Liver (tissue), 9 donors: ENCODE data around the gene MFRP. TPM values are rescaled to one million over a fixed set of nuclear protein-coding genes. Genes with fewer than 3 reads are reported as not detected.

Experiments
- DNase-seq: peaks from one replicate; pipeline ENCODE4 v3.0.0-alpha.2; 2017; ENCODE audit warnings: low spot score
- H3K27ac ChIP-seq, 2 donors: one replicate each; pipeline ENCODE4 v1.7.0; 2013; ENCODE audit warnings: inconsistent platforms in 2 of 2, low read length in 2 of 2, control low read depth in 1 of 2, low read depth in 1 of 2, mild to moderate bottlenecking in 1 of 2
- H3K27me3 ChIP-seq, 4 donors: one replicate each; pipeline versions ENCODE4 v1.6.1 to v1.7.0; 2013; ENCODE audit warnings: low read length in 3 of 4, inconsistent platforms in 1 of 4, mild to moderate bottlenecking in 1 of 4, moderate library complexity in 1 of 4; ENCODE audit not compliant: control insufficient read depth in 4 of 4, insufficient read depth in 4 of 4
- H3K36me3 ChIP-seq, 4 donors: one replicate each; pipeline versions ENCODE4 v1.6.1 to v1.7.0; 2013; ENCODE audit warnings: low read length in 3 of 4, mild to moderate bottlenecking in 3 of 4, low read depth in 1 of 4, moderate library complexity in 1 of 4; ENCODE audit not compliant: control insufficient read depth in 4 of 4, insufficient read depth in 3 of 4
- H3K4me1 ChIP-seq, 4 donors: one replicate each; pipeline versions ENCODE4 v1.6.1 to v1.7.0; 2013; ENCODE audit warnings: low read length in 3 of 4, mild to moderate bottlenecking in 3 of 4, moderate library complexity in 1 of 4; ENCODE audit not compliant: control insufficient read depth in 4 of 4, insufficient read depth in 4 of 4
- H3K4me3 ChIP-seq, 3 donors: one replicate each; pipeline versions ENCODE4 v1.6.1 to v1.7.0; 2013; ENCODE audit warnings: low read length in 3 of 3, control low read depth in 1 of 3, low read depth in 1 of 3, mild to moderate bottlenecking in 1 of 3
- H3K9ac ChIP-seq, 2 donors: one replicate each; pipeline ENCODE4 v1.7.0; 2013; ENCODE audit warnings: low read length in 2 of 2, mild to moderate bottlenecking in 2 of 2, moderate library complexity in 2 of 2, control low read depth in 1 of 2, low read depth in 1 of 2
- H3K9me3 ChIP-seq, 4 donors: one replicate each; pipeline versions ENCODE4 v1.6.1 to v1.7.0; 2013; ENCODE audit warnings: low read length in 3 of 4; ENCODE audit not compliant: control insufficient read depth in 4 of 4
- EGR1 ChIP-seq, 2 donors: IDR thresholded peaks; 2 replicates each; pipeline ENCODE4 v1.6.1; 2016 to 2018; ENCODE audit warnings: antibody characterized with exemption in 2 of 2, low read depth in 2 of 2
- FOXA1 ChIP-seq: IDR thresholded peaks from 2 replicates; pipeline ENCODE4 v1.6.1; 2016; ENCODE audit warnings: antibody characterized with exemption
- GABPA ChIP-seq, 2 donors: IDR thresholded peaks in 1 of 2; conservative IDR thresholded peaks in 1 of 2; 2 replicates each; pipeline ENCODE4 v1.6.1; 2016; ENCODE audit warnings: antibody characterized with exemption in 2 of 2, mild to moderate bottlenecking in 1 of 2, moderate library complexity in 1 of 2
- HNF4G ChIP-seq: IDR thresholded peaks from 2 replicates; pipeline ENCODE4 v1.6.1; 2016; ENCODE audit warnings: antibody characterized with exemption
- JUND ChIP-seq, 2 donors: IDR thresholded peaks; 2 replicates each; pipeline ENCODE4 v1.6.1; 2016; ENCODE audit warnings: antibody characterized with exemption in 2 of 2
- NR2F2 ChIP-seq: IDR thresholded peaks from 2 replicates; pipeline ENCODE4 v1.6.1; 2016; ENCODE audit warnings: antibody characterized with exemption
- RAD21 ChIP-seq, 2 donors: IDR thresholded peaks; 2 replicates each; pipeline ENCODE4 v1.6.1; 2016; ENCODE audit warnings: antibody characterized with exemption in 2 of 2, mild to moderate bottlenecking in 2 of 2
- RXRA ChIP-seq, 2 donors: IDR thresholded peaks; 2 replicates each; pipeline ENCODE4 v1.6.1; 2017 to 2018; ENCODE audit warnings: antibody characterized with exemption in 2 of 2, mild to moderate bottlenecking in 1 of 2
- SP1 ChIP-seq: IDR thresholded peaks from 2 replicates; pipeline ENCODE4 v1.6.1; 2018; ENCODE audit warnings: antibody characterized with exemption, mild to moderate bottlenecking
- TAF1 ChIP-seq: conservative IDR thresholded peaks from 2 replicates; pipeline ENCODE4 v1.6.1; 2016; ENCODE audit warnings: antibody characterized with exemption, mild to moderate bottlenecking
- YY1 ChIP-seq: IDR thresholded peaks from 2 replicates; pipeline ENCODE4 v1.6.1; 2016; ENCODE audit warnings: antibody characterized with exemption, mild to moderate bottlenecking
- WGBS: extraction: QIAGEN DNeasy Blood & Tissue Kit; methylation state at CpG from one replicate; pipeline ENCODE4 v1.1.7; 2013; 5-methylcytosine and 5-hydroxymethylcytosine counted together
- polyA plus RNA-seq, 2 donors: library from polyadenylated mRNA; stranded (reverse) in 1 of 2; unstranded in 1 of 2; fragments of 200-250 nt in 1 of 2; fragments of >200 nt in 1 of 2; fragmentation: Nextera tagmentation in 1 of 2; extraction: Ambion mirVana in 1 of 2; gene quantifications; one replicate each; pipeline versions ENCODE4 v1.2.1 to v1.2.3, GENCODE V29; 2013 to 2015
- total RNA-seq, 2 donors: library from RNA; depleted of rRNA; stranded (reverse); fragments of >200 nt; gene quantifications; one replicate each; pipeline ENCODE4 v1.2.3, GENCODE V29; 2014
- TF ChIP-seq, protein P1 (sequence below): fragments of 150-350 bp; IDR thresholded peaks from 2 replicates; pipeline ENCODE4 v1.5.1; 2017; ENCODE audit warnings: improper control_type of control experiment, low read depth, low read length; ENCODE audit not compliant: missing input control
- TF ChIP-seq, protein P2 (sequence below): IDR thresholded peaks from 2 replicates; pipeline ENCODE4 v1.6.1; 2016; ENCODE audit warnings: antibody characterized with exemption
- TF ChIP-seq, protein P3 (sequence below): IDR thresholded peaks from 2 replicates; pipeline ENCODE4 v1.6.1; 2016; ENCODE audit warnings: antibody characterized with exemption, mild to moderate bottlenecking
- TF ChIP-seq, protein P4 (sequence below): IDR thresholded peaks from 2 replicates; pipeline ENCODE4 v1.6.1; 2016; ENCODE audit warnings: antibody characterized with exemption
- TF ChIP-seq, protein P5 (sequence below): IDR thresholded peaks from 2 replicates; pipeline ENCODE4 v1.6.1; 2016; ENCODE audit warnings: antibody characterized with exemption
- donor health status: healthy.
- donor health status: healthy.
- donor health status: healthy.
- donor health status: healthy.
- donor health status: healthy.

MFRP gene
- total and polyA plus RNA-seq, 4 donors, result not detected

DNA sequence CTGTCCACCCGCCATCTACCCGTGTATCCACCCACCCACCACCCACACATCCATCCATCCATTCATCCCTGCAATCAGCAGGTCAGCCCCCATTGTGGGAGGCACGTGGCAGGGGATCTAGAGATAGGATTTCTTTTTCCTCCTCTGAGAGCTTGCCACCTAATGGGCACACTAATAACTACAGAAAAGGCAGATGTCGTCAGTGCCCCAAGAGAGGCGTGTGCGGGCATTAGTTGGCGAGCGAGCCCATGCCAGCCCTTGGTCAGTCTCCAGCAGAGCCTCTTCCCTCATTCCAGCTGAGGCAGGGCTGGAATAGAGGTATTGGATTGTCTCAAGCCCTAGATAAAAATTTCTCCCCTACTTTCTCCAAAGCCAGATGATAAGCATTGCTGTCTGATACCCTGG lies 25.3 kb upstream of the MFRP start:
- no peaks in the 10 kb centered on the region for H3K36me3 ChIP-seq
- no peaks in the 10 kb centered on the region for H3K9me3 ChIP-seq
- TF ChIP-seq NR2F2 (no peak), RAD21 (IDR thresholded peaks at IDR 0.05) (peak; percentile 67 to 70)
- TF ChIP-seq, protein P1, sequence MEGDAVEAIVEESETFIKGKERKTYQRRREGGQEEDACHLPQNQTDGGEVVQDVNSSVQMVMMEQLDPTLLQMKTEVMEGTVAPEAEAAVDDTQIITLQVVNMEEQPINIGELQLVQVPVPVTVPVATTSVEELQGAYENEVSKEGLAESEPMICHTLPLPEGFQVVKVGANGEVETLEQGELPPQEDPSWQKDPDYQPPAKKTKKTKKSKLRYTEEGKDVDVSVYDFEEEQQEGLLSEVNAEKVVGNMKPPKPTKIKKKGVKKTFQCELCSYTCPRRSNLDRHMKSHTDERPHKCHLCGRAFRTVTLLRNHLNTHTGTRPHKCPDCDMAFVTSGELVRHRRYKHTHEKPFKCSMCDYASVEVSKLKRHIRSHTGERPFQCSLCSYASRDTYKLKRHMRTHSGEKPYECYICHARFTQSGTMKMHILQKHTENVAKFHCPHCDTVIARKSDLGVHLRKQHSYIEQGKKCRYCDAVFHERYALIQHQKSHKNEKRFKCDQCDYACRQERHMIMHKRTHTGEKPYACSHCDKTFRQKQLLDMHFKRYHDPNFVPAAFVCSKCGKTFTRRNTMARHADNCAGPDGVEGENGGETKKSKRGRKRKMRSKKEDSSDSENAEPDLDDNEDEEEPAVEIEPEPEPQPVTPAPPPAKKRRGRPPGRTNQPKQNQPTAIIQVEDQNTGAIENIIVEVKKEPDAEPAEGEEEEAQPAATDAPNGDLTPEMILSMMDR, result peak; percentile 29
- H3K4me1 ChIP-seq, result peaks cover 20 to 82% (median 62%) of the 10 kb centered on the region in 4 donors
- DNase-seq, result no peak
- WGBS, result 52% methylated on average over 8 of the region's 8 CpGs
- H3K27me3 ChIP-seq, result no peaks in the 10 kb centered on the region
- no peak overlapping the region for H3K27ac ChIP-seq
- H3K4me3 ChIP-seq, result no peak overlapping the region
- peak overlapping the region in 1 of 2 donors; percentile 7 for H3K9ac ChIP-seq

DNA sequence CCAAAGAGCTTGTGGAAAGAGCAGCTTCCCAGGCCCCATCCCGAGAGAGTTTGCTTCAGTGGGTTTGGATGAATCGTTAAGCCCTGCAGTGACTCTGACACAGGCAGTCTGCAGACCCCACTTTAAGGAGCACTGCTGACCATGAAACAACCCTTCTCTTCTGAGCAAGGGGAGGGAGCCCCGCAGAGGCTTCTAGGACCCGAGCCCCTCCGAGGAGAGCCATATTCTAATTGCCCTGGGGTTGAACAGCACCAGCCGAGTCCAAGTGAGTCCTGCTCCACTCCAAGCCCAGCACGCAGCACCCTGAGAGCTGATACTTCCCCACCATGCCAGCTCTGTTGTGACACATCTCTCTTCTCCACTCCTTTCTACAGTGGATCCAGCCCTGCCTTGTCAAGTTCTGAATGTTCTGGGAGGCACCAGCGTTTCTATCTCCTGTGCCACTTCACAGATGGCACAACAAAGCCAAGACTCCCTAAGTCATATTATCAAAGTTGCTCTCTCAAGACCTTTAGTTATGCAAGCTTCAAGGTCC lies 24.6 kb upstream of the MFRP start:
- TF ChIP-seq, protein P2, sequence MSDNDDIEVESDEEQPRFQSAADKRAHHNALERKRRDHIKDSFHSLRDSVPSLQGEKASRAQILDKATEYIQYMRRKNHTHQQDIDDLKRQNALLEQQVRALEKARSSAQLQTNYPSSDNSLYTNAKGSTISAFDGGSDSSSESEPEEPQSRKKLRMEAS, result no peak
- no peak for TF ChIP-seq NR2F2
- TF ChIP-seq JUND (IDR thresholded peaks at IDR 0.05), result no peak
- no peak for TF ChIP-seq RXRA (IDR thresholded peaks at IDR 0.05)
- no peak for DNase-seq
- H3K4me1 ChIP-seq, result peaks cover 22 to 84% (median 64%) of the 10 kb centered on the region in 4 donors
- 81% methylated on average over 8 of the region's 8 CpGs for WGBS
- no peak overlapping the region for H3K4me3 ChIP-seq
- H3K36me3 ChIP-seq, result no peaks in the 10 kb centered on the region
- no peaks in the 10 kb centered on the region for H3K9me3 ChIP-seq
- peak overlapping the region; percentile 96 to 97 for H3K27ac ChIP-seq
- H3K27me3 ChIP-seq, result no peaks in the 10 kb centered on the region
- H3K9ac ChIP-seq, result peak overlapping the region; percentile 22 to 53

DNA sequence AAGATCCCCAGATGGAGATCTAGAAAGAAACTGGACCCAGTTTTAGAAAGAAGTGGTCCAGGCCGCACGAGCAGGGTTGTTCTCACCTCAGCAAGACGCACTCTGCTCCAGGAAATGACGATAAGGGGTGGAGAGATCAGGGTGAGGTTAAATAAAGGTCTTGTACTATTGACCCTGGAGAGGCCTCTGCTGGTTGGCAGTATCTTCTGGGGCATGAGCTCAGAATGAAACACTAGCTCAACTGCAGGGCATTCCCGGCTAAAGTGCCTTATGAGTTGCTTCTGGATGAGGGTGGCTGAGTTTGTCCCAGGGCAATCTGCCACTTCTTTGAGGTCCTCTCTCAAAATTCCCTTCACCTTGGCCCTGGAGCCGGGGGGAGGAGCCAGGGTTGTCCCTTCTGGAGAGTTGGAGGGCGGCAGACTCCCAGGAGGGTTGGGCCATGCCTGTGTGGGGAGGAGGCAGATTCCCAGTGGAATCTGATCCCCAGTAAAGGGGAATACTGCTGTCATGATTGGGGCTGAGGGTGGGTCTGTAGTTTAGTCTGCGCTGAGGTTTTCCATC lies 24.1 kb upstream of the MFRP start:
- Histone ChIP-seq H3K27me3 (no peaks in the 10 kb centered on the region), H3K36me3 (no peaks in the 10 kb centered on the region), H3K4me1 (peaks cover 17 to 80% (median 60%) of the 10 kb centered on the region in 4 donors), H3K4me3 (no peak overlapping the region), H3K9ac (peak overlapping the region; percentile 22 to 53), H3K9me3 (no peaks in the 10 kb centered on the region), H3K27ac (peak overlapping the region; percentile 96 to 97)
- no peak for DNase-seq
- WGBS, result 27% methylated on average over 8 of the region's 8 CpGs
- TF ChIP-seq, protein P3, sequence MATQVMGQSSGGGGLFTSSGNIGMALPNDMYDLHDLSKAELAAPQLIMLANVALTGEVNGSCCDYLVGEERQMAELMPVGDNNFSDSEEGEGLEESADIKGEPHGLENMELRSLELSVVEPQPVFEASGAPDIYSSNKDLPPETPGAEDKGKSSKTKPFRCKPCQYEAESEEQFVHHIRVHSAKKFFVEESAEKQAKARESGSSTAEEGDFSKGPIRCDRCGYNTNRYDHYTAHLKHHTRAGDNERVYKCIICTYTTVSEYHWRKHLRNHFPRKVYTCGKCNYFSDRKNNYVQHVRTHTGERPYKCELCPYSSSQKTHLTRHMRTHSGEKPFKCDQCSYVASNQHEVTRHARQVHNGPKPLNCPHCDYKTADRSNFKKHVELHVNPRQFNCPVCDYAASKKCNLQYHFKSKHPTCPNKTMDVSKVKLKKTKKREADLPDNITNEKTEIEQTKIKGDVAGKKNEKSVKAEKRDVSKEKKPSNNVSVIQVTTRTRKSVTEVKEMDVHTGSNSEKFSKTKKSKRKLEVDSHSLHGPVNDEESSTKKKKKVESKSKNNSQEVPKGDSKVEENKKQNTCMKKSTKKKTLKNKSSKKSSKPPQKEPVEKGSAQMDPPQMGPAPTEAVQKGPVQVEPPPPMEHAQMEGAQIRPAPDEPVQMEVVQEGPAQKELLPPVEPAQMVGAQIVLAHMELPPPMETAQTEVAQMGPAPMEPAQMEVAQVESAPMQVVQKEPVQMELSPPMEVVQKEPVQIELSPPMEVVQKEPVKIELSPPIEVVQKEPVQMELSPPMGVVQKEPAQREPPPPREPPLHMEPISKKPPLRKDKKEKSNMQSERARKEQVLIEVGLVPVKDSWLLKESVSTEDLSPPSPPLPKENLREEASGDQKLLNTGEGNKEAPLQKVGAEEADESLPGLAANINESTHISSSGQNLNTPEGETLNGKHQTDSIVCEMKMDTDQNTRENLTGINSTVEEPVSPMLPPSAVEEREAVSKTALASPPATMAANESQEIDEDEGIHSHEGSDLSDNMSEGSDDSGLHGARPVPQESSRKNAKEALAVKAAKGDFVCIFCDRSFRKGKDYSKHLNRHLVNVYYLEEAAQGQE, result peak; percentile 77
- no peak for TF ChIP-seq TAF1
- TF ChIP-seq, protein P4, sequence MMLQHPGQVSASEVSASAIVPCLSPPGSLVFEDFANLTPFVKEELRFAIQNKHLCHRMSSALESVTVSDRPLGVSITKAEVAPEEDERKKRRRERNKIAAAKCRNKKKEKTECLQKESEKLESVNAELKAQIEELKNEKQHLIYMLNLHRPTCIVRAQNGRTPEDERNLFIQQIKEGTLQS, result peak; percentile 24
- TF ChIP-seq, protein P2, result peak; percentile 89
- TF ChIP-seq GABPA (IDR thresholded peaks at IDR 0.05 in 1 of 2, conservative IDR thresholded peaks at IDR 0.05 in 1 of 2), result peak in 1 of 2 donors; percentile 80
- TF ChIP-seq EGR1 (IDR thresholded peaks at IDR 0.05; ENCODE audit: low read depth in 2 of 2), result no peak
- TF ChIP-seq, protein P5, sequence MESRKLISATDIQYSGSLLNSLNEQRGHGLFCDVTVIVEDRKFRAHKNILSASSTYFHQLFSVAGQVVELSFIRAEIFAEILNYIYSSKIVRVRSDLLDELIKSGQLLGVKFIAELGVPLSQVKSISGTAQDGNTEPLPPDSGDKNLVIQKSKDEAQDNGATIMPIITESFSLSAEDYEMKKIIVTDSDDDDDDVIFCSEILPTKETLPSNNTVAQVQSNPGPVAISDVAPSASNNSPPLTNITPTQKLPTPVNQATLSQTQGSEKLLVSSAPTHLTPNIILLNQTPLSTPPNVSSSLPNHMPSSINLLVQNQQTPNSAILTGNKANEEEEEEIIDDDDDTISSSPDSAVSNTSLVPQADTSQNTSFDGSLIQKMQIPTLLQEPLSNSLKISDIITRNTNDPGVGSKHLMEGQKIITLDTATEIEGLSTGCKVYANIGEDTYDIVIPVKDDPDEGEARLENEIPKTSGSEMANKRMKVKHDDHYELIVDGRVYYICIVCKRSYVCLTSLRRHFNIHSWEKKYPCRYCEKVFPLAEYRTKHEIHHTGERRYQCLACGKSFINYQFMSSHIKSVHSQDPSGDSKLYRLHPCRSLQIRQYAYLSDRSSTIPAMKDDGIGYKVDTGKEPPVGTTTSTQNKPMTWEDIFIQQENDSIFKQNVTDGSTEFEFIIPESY, result peak; percentile 55
- TF ChIP-seq NR2F2, result peak; percentile 95
- TF ChIP-seq YY1, result peak; percentile 24
- TF ChIP-seq FOXA1, result peak; percentile 26
- peak; percentile 37 to 45 for TF ChIP-seq RAD21 (IDR thresholded peaks at IDR 0.05)
- peak; percentile 91 for TF ChIP-seq SP1
- peak; percentile 98 to 99 for TF ChIP-seq RXRA (IDR thresholded peaks at IDR 0.05)
- TF ChIP-seq HNF4G, result peak; percentile 65
- TF ChIP-seq, protein P1, result no peak
